GM21381 (cell line): Measurements from ENCODE around the gene EEF1AKMT2.
A peak's percentile ranks its signal among the peaks of the same experiment; 100 is the strongest.

Experiments
- ATAC-seq: cut with Tn5 transposase; IDR thresholded peaks from one replicate; pipeline ENCODE4 v1.9.1; 2021; ENCODE audit warnings: mild to moderate bottlenecking, moderate library complexity; ENCODE audit not compliant: unreplicated experiment

The EEF1AKMT2 gene

GRCh38 chr10:124723826-124724225 lies 67.9 kb downstream of the EEF1AKMT2 start:
- no peak for ATAC-seq

GRCh38 chr10:124722798-124723783 lies 68.6 kb downstream of the EEF1AKMT2 start:
- peak; percentile 73 for ATAC-seq

GRCh38 chr10:124721330-124722045 lies 70.2 kb downstream of the EEF1AKMT2 start:
- ATAC-seq, result no peak

GRCh38 chr10:124719213-124719851 lies 72.4 kb downstream of the EEF1AKMT2 start:
- ATAC-seq, result peak; percentile 40

GRCh38 chr10:124717911-124718741 lies 73.6 kb downstream of the EEF1AKMT2 start:
- peak; percentile 56 for ATAC-seq

GRCh38 chr10:124717041-124717757 lies 74.5 kb downstream of the EEF1AKMT2 start:
- ATAC-seq, result no peak

GRCh38 chr10:124716369-124716768 lies 75.3 kb downstream of the EEF1AKMT2 start:
- no peak for ATAC-seq

GRCh38 chr10:124715439-124715838 lies 76.2 kb downstream of the EEF1AKMT2 start:
- ATAC-seq, result no peak

GRCh38 chr10:124713679-124714255 lies 77.9 kb downstream of the EEF1AKMT2 start:
- no peak for ATAC-seq

GRCh38 chr10:124712704-124713407 lies 78.8 kb downstream of the EEF1AKMT2 start:
- ATAC-seq, result no peak

GRCh38 chr10:124711145-124711544 lies 80.5 kb downstream of the EEF1AKMT2 start:
- no peak for ATAC-seq

- ATAC-seq, result no peak
These were observed 81.3 kb downstream of the EEF1AKMT2 start for GRCh38 chr10:124710266-124710881.

- ATAC-seq, result no peak
These were observed 81.8 kb downstream of the EEF1AKMT2 start for GRCh38 chr10:124709861-124710260.

GRCh38 chr10:124708922-124709520 lies 82.7 kb downstream of the EEF1AKMT2 start:
- no peak for ATAC-seq

- no peak for ATAC-seq
These were observed 83.4 kb downstream of the EEF1AKMT2 start for GRCh38 chr10:124708246-124708779.
